Measurements from ENCODE around the gene RFTN1. TPM values are rescaled to one million over a fixed set of nuclear protein-coding genes. Genes with fewer than 3 reads are reported as not detected.

RFTN1 gene
- total and polyA plus RNA-seq, 12 donors, result 8.3 to 35.7 (median 17.4) TPM

- 88 to 91% (median 89%) methylated on average over 13 of the region's 13 CpGs for WGBS, 4 donors
- intact Hi-C loops (cut with DNase I), result no loop called here
- H3K4me3 ChIP-seq, result no peak overlapping the region
- TF ChIP-seq POLR2A (IDR thresholded peaks at IDR 0.05), result no peak
- no peak for TF ChIP-seq CTCF (IDR thresholded peaks at IDR 0.05)
- H3K4me1 ChIP-seq (replicated peaks in 1 of 2), result peaks cover 0 to 8% of the 10 kb centered on the region in 2 donors
- no peak for DNase-seq
- H3K27me3 ChIP-seq, result no peaks in the 10 kb centered on the region
- peak overlapping the region in 1 of 5 donors; percentile 34 for H3K27ac ChIP-seq
- no peaks in the 10 kb centered on the region for H3K36me3 ChIP-seq (replicated peaks in 1 of 2)
- H3K9me3 ChIP-seq (replicated peaks in 1 of 3), result no peaks in the 10 kb centered on the region
Measured at GRCh38 chr3:16426029-16426400, 87.5 kb downstream of the RFTN1 start.

GRCh38 chr3:16425398-16426028 lies 88.0 kb downstream of the RFTN1 start:
- H3K9me3 ChIP-seq (replicated peaks in 1 of 3), result no peaks in the 10 kb centered on the region
- no peaks in the 10 kb centered on the region for H3K36me3 ChIP-seq (replicated peaks in 1 of 2)
- WGBS, 4 donors, result 76 to 83% (median 82%) methylated on average over 12 of the region's 12 CpGs
- DNase-seq, result no peak
- H3K27me3 ChIP-seq, result no peaks in the 10 kb centered on the region
- no peak overlapping the region for H3K27ac ChIP-seq
- no peak for TF ChIP-seq CTCF (IDR thresholded peaks at IDR 0.05)
- TF ChIP-seq POLR2A (IDR thresholded peaks at IDR 0.05), result no peak
- peaks cover 0 to 8% of the 10 kb centered on the region in 2 donors for H3K4me1 ChIP-seq (replicated peaks in 1 of 2)
- H3K4me3 ChIP-seq, result no peak overlapping the region
- intact Hi-C loops (cut with DNase I), result no loop called here

GRCh38 chr3:16423947-16424673 lies 89.4 kb downstream of the RFTN1 start:
- Histone ChIP-seq H3K27ac (no peak overlapping the region), H3K27me3 (no peaks in the 10 kb centered on the region), H3K4me3 (no peak overlapping the region), H3K4me1 (replicated peaks in 1 of 2) (peaks cover 0 to 8% of the 10 kb centered on the region in 2 donors), H3K36me3 (replicated peaks in 1 of 2) (no peaks in the 10 kb centered on the region), H3K9me3 (replicated peaks in 1 of 3) (no peaks in the 10 kb centered on the region)
- 89 to 93% (median 91%) methylated on average over 5 of the region's 5 CpGs for WGBS, 4 donors
- DNase-seq, result no peak
- no peak for TF ChIP-seq POLR2A (IDR thresholded peaks at IDR 0.05)
- TF ChIP-seq CTCF (IDR thresholded peaks at IDR 0.05), result no peak
- intact Hi-C loops (cut with DNase I), result no loop called here

- no peak overlapping the region for H3K4me3 ChIP-seq
- TF ChIP-seq POLR2A (IDR thresholded peaks at IDR 0.05) (no peak), CTCF (IDR thresholded peaks at IDR 0.05) (no peak)
- peaks cover 0 to 8% of the 10 kb centered on the region in 2 donors for H3K4me1 ChIP-seq (replicated peaks in 1 of 2)
- H3K36me3 ChIP-seq (replicated peaks in 1 of 2), result no peaks in the 10 kb centered on the region
- no peaks in the 10 kb centered on the region for H3K9me3 ChIP-seq (replicated peaks in 1 of 3)
- H3K27me3 ChIP-seq, result no peaks in the 10 kb centered on the region
- no peak overlapping the region for H3K27ac ChIP-seq
- 77 to 89% (median 79%) methylated on average over 2 of the region's 2 CpGs for WGBS, 4 donors
- no peak for DNase-seq
- intact Hi-C loops (cut with DNase I), result no loop called here
Measured at GRCh38 chr3:16423298-16423697, 90.2 kb downstream of the RFTN1 start.
